Epithelial cell of esophagus (primary cell): Measurements from ENCODE around the gene FXYD5.

Experiments used
- DNase-seq: peaks from one replicate; pipeline ENCODE4 v3.0.0; 2010; ENCODE audit warnings: low read depth
- H3K4me3 ChIP-seq: 2 replicates; pipeline ENCODE4 v1.5.1; 2011; ENCODE audit warnings: mild to moderate bottlenecking, low read length, control low read depth
- TF ChIP-seq, protein P1 (sequence below): IDR thresholded peaks from 2 replicates; pipeline ENCODE4 v1.5.1; 2011; ENCODE audit warnings: low read depth, mild to moderate bottlenecking, low read length, control low read depth, inconsistent platforms; ENCODE audit not compliant: insufficient read depth; ENCODE audit errors: missing control alignments

The FXYD5 gene, protein sequence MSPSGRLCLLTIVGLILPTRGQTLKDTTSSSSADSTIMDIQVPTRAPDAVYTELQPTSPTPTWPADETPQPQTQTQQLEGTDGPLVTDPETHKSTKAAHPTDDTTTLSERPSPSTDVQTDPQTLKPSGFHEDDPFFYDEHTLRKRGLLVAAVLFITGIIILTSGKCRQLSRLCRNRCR

DNA sequence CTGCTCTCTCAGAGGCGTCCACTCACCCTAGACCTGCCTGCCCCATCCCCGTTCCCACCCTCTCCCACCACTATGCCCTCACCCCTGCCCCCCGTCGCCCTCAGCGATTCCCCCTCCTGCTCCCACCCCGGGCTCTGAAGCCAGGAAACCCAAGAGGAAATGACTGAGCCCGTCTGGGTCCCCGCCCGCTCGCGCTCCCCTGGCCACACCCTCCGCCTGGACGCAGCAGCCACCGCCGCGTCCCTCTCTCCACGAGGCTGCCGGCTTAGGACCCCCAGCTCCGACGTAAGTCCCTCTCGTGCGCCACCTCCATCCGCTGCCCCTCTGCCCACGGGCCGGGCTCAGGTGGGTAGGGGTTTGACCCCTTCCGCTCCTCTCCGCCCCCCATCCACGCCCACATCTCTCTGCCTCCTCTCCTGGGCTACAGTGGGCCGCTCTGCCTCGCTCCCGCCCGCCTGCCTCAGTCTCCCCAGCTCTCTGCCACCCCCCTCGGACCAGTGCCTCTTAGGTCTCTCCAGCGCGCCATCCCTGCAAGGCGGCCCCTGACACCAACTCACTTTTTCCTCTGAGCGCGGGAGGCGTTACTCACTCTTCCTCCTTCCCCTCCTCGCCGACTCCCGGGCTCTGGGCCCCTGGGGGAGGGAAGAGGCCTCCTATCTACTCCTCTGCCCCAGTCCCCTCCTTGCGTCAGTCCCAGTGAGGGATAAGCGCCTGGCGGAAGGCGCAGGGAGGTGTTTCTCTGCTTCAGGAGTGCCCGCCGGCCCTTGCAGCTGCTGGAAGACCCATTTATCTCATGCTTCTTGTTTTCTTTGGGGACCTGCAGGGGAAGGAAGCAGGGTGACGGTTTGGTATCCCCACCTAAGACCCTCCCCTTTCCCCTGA lies at the start of gene FXYD5:
FXYD5 (plus strand) TSS at position 211 of the 882 bp plus-strand sequence. CDS start 816 bp downstream, outside the sequence.
- TF ChIP-seq, protein P1, sequence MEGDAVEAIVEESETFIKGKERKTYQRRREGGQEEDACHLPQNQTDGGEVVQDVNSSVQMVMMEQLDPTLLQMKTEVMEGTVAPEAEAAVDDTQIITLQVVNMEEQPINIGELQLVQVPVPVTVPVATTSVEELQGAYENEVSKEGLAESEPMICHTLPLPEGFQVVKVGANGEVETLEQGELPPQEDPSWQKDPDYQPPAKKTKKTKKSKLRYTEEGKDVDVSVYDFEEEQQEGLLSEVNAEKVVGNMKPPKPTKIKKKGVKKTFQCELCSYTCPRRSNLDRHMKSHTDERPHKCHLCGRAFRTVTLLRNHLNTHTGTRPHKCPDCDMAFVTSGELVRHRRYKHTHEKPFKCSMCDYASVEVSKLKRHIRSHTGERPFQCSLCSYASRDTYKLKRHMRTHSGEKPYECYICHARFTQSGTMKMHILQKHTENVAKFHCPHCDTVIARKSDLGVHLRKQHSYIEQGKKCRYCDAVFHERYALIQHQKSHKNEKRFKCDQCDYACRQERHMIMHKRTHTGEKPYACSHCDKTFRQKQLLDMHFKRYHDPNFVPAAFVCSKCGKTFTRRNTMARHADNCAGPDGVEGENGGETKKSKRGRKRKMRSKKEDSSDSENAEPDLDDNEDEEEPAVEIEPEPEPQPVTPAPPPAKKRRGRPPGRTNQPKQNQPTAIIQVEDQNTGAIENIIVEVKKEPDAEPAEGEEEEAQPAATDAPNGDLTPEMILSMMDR = peak; percentile 31
- peak; percentile 80 for DNase-seq
- H3K4me3 ChIP-seq = peak within 1 kb of the TSS; percentile 78

DNA sequence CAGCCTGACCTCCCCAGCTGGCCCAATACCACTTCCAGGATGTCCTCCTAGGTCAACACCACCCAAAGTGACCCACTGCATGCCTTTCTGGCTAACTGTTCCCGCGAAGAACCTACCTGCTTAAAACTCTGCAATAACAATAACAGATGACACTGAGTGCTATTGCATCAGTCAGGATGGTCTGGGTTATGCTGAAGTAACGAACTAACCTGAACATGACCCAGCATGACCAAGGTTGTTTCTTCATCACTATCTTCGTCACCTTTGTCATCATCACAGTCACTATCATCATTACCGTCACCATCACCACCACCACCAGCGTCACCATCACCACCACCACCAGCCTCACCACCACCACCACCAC lies 49.5 kb upstream of the FXYD5 start:
- TF ChIP-seq, protein P1 = no peak
- no peak overlapping the region for H3K4me3 ChIP-seq
- DNase-seq = no peak

DNA sequence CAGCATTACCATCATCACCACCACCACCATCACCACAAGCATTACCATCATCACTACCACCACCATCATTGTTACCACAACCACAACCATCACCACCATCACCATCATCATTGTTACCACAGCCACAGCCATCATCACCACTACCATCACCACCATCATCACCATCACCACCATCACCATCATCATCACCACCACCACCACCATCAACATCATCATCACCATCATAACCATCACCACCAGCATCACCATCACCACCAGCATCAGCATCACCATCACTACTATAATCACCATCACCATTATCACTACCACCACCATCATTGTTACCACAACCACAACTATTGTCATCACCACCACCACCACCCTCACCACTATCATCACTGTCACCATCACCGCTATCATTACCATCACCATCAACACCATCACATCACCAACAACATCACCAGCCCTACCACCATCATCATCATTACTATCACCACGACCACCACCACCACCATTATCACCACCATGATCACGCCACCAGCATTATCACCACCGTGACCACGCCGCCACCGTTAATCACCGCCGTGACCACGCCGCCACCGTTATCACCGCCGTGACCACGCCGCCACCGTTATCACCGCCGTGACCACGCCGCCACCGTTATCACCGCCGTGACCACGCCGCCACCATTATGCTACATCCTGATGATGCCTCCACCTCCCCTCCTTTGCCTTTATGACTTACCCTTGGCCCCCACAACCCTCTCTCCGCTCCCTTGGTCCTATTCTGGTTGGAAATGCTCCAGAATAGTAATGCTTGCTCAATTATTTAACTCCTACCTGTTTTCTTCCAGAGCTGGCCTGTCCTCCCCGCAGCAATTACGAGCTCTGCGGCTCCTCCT lies 48.9 kb upstream of the FXYD5 start:
- H3K4me3 ChIP-seq = no peak overlapping the region
- TF ChIP-seq, protein P1 = no peak
- DNase-seq = no peak

DNA sequence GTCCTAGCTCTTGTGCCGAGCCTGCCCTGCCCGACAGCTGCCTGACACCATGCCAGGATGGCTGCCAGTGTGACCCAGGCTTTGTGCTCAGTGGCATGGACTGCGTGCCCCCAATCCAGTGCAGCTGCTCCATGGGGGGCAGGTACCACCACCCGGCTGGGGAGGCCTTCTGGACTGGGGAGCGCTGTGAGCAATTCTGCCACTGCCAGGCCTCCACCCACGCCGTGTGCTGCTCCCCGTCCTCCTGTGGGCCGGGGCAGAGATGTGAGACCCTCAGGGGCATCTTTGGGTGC lies 48.3 kb upstream of the FXYD5 start:
- TF ChIP-seq, protein P1 = no peak
- DNase-seq = no peak
- H3K4me3 ChIP-seq = no peak overlapping the region

DNA sequence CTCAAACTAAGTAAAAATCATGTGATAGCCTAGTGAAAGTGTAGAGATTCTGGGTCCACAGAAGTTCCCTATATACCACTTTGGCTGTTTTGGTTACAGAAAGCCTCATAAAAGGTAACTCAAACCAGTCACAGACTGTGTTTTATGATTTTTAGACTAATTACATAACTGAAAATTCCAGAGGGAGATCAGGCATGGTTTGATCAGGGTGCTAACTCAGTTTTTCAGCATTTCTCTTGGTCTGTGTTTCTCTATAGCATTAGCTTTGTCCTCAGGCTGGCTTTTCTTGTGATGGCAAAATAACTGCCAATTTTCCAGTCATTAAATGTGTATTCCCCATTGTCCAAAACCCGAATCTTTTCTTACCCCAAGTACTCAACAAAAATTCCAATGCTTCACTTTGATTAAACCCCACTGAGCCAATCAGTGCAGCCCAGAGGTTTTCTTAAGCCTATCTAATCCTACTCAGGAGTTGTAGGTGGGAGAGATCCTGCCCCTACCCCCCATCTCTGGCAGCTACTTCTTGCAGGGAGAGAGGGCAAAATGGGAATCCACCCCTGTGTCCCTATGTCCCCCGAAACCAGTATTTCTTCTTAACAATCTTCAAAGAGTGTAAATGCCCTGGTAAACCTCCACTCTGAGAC lies 47.5 kb upstream of the FXYD5 start:
- TF ChIP-seq, protein P1 = no peak
- DNase-seq = no peak

DNA sequence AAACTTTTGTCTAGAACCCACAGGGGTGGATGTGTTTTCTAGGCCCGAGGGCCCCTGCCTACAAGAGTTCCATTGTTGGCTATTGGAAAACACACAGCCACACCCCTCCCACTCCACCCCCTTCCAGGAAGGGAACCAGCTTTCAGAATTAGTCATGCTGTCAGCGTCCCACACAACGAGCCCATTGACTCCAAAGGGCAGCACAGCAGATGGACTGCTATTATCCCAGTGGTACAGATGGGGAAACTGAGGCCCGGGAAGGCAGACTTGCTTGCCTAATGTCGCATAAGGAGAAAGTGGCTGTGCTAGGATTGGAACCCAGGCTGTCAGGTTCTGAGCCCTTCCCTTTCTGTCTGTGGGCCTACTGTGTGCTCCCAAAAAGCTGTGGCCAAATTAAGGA lies 47.0 kb upstream of the FXYD5 start:
- TF ChIP-seq, protein P1 = no peak
- DNase-seq = peak; percentile 86
- no peak overlapping the region for H3K4me3 ChIP-seq

More for the DNA sequence above, 47.5 kb upstream of the FXYD5 start:
- no peak overlapping the region for H3K4me3 ChIP-seq
